GM18505 (cell line): Measurements from ENCODE around the gene SSBP3.

Experiments used
- ATAC-seq: cut with Tn5 transposase; IDR thresholded peaks from one replicate; pipeline ENCODE4 v1.9.1; 2021; ENCODE audit not compliant: unreplicated experiment
- POLR2A ChIP-seq: IDR thresholded peaks from 4 replicates; pipeline ENCODE4 v1.6.1; 2011; ENCODE audit warnings: borderline replicate concordance; ENCODE audit not compliant: insufficient read depth, insufficient read length; ENCODE audit errors: extremely low read depth

SSBP3 gene

DNA sequence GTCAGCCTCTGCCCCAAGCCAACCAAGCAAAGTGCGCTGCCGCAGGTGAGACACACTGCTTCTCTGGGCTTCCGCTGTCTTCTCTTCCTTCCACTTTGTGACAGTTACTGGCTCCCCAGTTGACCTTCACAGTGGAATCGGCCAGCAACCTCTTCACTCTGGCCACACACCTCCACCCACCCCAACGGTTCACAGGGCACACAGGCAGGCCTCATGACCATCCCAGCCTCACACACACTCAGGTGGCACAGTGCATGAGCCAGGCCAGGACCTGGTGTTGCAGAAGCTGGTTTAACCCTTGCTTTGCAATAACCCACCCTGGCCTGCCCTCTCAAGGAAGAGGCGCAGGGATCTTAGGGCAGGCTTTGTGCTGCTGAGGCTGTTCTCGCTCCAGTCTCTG is 69.2 kb downstream of the SSBP3 start:
- no peak for TF ChIP-seq POLR2A
- ATAC-seq = no peak

DNA sequence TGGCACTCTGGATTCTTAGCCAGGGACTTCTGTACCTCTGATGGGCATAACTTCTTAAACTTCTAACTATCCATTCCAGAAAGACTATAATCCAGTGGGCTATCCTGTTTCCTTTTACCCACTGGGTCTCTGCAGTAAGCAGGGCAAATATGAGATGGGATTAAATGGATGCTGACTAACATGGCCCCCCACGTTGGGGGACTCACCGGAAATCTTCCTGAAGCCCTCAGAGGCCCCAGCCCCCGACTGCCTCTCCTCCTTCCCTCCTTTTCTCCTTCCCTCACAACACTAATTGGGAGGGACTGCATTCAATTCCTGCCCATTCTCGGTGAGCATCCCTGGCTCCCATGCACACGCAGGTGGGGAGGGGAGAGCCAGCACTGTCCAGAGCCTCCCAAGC is 70.1 kb downstream of the SSBP3 start:
- no peak for ATAC-seq
- no peak for TF ChIP-seq POLR2A

DNA sequence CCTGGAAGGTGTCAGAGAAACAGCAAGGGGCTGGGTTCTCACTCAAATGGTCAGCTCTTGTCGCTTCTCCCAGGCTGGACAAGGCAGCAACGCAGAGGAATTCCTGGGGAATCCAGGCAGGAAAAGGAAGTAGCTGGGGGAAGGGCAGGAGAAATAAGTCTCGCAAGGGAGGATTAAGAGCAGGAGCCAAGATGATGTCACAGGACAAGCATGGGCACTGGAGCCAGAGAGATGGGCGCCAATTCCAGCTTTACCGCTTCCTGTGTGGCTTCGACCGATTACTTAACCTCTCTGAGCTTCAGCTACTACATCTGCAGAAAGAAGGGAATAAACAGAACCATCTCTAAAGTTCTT is 70.5 kb downstream of the SSBP3 start:
- no peak for TF ChIP-seq POLR2A
- no peak for ATAC-seq

DNA sequence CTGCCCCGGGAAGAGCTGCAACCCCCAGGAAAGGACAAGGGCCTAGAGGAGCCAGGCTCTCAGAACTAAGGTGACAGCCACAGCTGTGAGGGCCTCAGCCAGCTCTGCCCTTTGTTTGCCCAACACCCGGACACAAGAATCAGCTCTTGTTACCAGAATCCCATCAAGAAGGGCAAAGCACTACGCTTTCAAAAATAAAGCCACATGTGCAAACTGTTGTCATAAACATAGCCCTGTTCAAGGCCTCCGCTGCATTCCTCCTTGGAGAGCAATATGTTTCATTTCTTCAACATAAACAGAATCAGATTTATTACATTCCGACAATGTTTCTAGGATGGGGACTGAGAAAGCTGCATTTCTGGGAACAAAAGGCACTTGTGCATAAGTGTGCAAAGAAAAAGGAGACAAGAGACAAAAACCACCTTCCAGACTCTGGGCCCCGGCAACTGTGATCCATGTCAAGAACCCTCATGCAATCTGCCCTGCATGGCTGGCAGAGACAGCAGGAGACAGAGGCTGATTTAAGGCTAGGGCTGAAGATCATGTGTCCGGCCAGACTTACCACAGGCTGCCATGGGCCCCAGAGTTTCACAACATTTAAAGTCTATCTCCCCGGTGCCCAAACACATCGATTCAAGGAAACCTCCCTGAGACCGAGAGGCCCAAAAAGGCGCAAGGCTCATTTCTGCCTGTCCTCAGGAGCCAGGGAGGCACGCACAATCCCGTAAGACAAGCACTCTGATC is 71.0 kb downstream of the SSBP3 start:
- no peak for TF ChIP-seq POLR2A
- ATAC-seq = no peak

DNA sequence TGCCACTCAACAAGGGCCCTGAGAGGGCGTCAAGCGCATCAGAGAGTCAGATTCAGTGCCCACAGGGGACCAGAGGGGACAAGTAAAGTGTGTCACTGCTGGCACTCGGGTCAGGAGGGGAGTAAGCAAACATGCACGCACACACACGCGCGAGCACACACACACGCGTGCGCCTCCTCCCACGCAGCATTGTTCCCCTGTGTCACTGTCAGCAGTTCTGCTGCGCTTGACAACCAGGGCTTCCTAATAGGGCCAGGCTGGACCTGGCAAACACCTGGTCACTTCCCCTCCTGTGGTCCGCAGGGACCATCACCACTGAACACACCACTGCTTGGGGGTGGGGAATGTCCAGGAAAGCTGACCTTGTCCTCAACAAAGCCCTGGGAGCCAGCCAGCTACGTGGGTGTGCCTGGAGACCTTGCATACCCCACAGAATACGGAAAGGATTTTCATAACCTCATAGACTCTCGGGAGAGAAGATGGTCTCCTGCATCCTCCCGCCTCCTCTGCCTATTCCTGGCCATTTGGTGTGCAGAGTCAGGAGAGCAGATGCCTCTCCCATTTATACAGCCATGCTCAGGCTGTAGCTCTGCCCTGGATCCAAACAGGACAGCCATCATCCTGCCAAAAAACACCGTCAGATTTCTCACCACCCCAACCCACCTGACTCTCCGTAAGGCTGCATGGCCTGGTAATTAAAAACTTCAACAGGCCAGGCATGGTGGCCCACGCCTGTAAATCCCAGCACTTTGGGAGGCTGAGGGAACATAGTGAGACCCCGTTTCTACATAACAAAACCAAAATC is 73.2 kb downstream of the SSBP3 start:
- no peak for TF ChIP-seq POLR2A
- no peak for ATAC-seq

DNA sequence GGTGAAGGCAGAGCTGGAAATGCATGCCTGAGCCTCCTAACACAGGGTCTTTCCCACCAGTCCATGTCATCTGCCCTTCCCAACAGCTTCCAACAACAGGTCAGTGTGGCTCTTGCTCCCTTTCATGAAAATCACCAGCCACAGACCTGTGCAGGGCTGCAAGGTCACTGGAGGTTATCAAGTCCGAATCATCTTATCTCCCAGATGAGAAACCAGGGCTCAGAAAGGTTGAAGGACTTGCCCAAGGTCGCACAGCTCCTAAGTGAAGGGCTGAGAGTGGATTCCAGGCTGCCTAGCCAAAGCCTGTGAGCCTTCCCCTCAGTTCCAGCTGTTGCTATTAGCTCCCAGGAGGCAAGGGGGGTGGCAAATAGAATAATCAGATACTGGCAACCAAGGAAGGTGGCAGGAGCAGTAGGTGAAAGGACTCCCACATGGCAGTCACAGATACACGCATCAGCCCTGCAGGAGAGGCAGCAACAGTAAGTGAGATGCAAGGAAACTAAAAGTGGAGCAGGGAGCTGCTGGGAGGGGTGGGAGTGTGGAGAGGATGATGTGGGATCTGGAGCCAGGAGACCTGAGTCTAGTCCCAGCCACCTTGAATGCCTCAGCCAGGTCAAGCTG is 74.2 kb downstream of the SSBP3 start:
- TF ChIP-seq POLR2A = no peak
- ATAC-seq = no peak

DNA sequence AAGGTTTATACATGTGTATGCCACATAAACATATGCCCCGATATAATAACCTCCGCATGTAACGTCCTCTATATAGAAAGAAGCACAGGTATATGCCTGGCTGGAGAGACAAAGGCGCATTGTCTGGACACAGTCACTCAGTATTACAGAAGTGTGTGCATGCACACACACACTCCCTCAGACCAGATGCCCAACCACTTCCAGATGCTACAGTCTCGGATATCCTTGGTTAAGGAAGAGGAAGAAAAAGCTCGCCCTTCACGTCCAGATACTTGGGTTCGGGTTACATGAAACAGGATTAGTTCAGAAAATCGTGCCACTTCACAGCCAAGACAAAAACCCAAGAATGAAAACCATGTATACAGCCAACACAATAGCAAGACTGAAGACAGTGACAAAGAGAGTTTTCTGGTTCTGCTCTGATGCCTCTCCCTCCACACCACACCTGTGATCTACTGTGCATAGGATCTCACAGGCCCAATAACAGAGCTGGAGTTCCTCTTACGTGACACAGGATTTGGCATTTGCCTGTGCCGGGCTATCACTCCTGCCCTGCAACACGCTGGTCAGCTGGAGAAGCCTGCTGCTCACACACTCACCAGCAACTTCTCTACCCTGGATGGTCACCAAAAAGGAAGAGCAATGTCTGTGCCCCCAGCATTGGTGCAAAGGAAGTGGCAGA is 75.0 kb downstream of the SSBP3 start:
- ATAC-seq = no peak
- no peak for TF ChIP-seq POLR2A

DNA sequence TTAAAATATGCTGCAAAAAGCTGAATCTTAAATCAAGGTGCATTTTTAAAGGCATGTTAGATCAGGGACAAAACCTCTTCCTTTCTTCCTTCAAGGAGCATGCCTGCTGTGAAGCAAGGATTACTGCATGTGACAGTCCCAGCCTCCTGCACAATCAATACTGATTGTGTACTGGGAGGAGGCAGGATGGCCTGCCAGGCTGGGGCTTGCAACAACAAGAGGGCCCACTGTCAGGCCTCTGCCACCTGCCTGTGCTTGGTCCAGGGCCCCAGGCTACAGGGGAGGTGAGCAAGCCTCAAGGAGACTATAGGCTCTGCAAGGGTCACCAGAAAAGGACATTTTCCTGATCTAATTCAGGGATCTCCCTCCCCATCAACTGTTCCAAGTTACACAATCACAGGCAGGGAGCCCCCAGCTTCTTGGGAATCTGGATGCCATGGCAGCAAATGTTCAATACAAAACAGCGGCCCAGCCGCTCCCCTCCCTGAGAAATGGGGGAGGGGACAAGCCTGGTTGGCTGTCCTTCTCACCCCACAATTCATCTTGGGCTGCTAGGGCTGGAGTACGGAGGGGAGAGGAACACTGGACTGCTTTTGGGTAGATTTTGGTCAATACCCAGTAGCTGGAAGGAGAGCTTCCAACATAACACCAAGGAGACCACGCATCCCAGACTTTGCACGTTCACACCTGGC is 76.7 kb downstream of the SSBP3 start:
- TF ChIP-seq POLR2A = no peak
- no peak for ATAC-seq

DNA sequence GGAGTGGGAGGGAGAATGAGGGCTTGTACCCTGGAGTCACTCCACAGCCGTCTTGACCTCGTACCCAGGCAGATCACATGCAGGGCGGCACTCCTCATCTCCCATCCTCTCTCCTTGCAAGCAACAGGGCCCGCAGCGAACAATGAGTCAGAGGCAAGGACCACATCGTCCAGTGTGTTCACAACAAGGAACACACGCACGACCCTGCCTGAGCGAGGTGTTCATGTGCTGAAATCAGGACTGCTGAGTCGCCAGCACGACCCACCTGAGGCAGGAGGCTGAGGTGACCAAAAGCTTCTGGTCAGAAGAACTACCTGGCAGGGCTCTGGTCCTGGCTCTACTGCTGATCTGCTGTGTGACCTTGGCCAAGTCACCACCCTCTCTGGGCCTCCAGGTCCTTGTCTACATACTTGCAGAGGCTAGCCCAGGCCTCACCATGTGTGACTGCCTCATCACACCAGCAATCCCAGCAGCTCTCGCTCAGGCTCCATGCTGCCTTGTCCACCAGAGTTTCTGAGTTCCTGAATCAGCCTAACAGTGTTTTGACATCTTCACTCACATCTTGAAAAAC is 78.0 kb downstream of the SSBP3 start:
- ATAC-seq = no peak
- no peak for TF ChIP-seq POLR2A

DNA sequence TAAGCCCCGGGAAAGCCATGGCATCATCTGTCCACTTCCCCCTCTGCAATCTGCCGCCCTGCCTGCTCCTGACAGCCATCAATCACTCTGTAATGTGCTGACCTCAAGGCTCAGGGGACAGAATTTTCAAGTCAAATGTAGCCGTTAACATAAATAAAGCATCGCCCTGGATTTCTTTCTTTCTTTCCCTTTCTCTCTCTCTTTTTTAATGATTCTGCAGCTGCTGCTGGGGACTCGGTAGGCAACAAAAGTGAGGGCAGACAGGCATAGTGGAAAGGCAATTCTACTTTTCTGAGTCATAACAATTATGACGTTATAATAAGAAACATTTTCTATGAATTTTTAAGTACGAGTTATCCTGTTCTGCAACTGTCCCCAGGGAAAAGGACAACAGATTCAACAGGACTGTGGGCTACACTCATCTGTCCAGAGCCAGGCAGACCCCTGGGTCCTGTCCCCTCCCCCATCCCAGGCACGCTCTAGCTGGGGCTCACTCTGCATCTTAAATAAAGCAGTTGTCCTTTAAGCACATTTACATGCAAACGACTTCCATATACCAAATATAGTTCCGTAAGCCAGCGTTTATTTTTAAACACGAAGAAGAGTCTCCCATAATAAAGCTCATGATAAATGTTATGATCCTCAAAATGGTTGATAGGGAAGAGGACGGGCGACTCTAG is 78.7 kb downstream of the SSBP3 start:
- ATAC-seq = no peak
- no peak for TF ChIP-seq POLR2A

DNA sequence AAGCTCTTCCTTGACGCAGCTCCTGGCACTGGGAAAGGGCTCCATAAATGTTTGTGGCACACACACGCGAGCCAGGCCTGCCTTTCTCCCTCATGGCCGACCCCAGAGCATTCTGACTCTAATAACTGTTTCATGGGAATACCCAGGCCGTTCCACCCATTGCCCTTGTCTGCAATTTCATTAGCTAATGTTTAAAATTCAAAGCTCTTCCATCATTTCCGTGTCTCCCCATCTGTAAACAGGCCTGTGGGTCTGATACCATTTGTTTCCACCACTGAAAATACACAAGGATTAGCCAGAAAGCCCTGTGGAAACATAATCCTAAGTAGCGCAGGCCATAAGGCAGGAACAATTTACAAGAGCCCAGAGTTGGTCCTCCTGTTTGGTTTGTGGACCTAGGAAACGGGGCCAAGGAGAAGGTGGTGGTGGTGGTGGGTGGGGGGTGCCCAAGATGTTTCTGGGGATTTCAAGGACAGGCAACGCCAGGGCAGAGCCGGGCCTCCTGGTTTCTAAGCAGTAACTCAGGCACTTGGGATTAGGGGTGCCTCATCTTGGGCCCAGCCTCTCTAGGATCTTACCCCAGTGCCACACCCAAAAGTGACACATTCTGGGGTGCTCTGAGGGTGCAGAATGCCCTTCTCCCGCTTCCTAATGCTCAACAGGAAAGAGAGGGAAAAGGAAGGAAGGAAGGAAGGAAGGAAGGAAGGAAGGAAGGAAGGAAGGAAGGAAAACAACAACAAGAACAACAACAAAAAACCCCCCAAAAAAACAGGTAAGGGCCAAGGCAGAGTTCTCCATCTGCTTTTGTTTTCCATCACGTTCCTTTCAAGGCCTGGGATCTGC is 79.4 kb downstream of the SSBP3 start:
- ATAC-seq = no peak
- no peak for TF ChIP-seq POLR2A

DNA sequence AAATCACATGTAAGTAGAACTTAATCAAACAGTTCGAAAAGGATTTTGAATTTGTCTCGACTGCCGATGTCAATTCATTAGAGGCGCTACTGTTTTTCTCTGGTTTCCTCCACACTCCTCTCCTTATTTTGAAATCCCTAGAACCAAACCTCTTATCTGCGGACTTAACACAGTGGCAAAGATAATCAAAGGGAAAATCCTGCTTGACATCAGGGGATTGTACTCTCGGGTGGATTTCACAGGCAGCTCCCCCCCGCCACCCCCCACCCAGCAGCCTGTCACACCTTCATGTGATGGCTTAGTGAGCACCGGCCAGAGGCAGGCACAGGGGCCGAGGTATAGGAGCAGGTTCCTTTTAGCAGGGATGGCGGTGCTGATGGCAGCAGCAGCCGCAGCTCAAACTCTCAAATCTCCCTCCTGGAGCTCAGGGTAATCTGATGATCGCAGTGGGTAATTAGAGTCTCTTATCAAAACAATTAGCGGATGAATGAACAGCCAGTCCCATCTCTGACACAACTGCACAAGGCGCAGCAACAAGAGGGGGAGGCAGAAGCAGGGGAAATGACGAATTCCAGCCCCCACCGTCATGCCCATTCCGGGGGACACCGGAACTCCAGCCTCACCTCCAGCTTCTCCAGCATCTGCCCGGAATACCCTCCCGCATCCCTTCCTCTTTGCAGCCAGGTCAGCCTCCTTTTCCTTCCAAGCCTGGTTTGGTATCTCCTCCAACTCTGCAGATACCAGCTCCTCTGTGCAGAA is 80.3 kb downstream of the SSBP3 start:
- TF ChIP-seq POLR2A = no peak
- ATAC-seq = no peak
